B cell (primary cell): ENCODE data around the gene PTPRM. TPM values are rescaled to one million over a fixed set of nuclear protein-coding genes. Genes with fewer than 3 reads are reported as not detected.

Experiments
- ATAC-seq: fragments of 200-7000 bp; cut with Tn5 transposase; one replicate; pipeline ENCODE4 v1.10.0; 2021; ENCODE audit warnings: low read depth, mild to moderate bottlenecking, moderate number of reproducible peaks, moderate library complexity
- CTCF ChIA-PET: fragments of 350-600 bp; sonication (Branson Sonifier 250); formaldehyde crosslinking; loops from one replicate; lab custom pipeline; 2021; ENCODE audit warnings: antibody characterized with exemption, inconsistent platforms; lab: Charles Lee
- POLR2A ChIA-PET: fragments of 350-600 bp; sonication (Branson Sonifier 250); formaldehyde crosslinking; loops from one replicate; lab custom pipeline; 2021; ENCODE audit warnings: antibody characterized with exemption; lab: Charles Lee
- DNase-seq: peaks from one replicate; pipeline ENCODE4 v3.0.0; 2013
- H2AFZ ChIP-seq: 2 replicates; pipeline ENCODE4 v1.6.1; 2012; ENCODE audit warnings: mild to moderate bottlenecking, low read depth, low read length; ENCODE audit not compliant: insufficient read depth, poor library complexity, severe bottlenecking
- H3K27ac ChIP-seq, 2 donors: 1 replicate in 1 of 2; 2 replicates in 1 of 2; pipeline ENCODE4 v1.5.1; 2012 to 2013; ENCODE audit warnings: low read length in 2 of 2, mild to moderate bottlenecking in 2 of 2, moderate library complexity in 1 of 2
- H3K27me3 ChIP-seq, 4 experiments: fragments of 200-600 bp in 1 of 4; sonication (generic) in 1 of 4; replicated peaks in 1 of 4; 1 replicate in 2 of 4; 2 replicates in 2 of 4; pipeline versions ENCODE4 v1.6.1 to v1.7.0; 2013 to 2016; ENCODE audit warnings: low read length in 3 of 4, mild to moderate bottlenecking in 2 of 4, mixed read lengths in 1 of 4, moderate library complexity in 1 of 4; ENCODE audit not compliant: insufficient read depth in 4 of 4, control insufficient read depth in 3 of 4; ENCODE audit errors: control extremely low read depth in 1 of 4
- H3K36me3 ChIP-seq, 2 experiments: replicated peaks in 1 of 2; 1 replicate in 1 of 2; 2 replicates in 1 of 2; pipeline versions ENCODE4 v1.6.1 to v1.7.1; 2013; ENCODE audit warnings: low read length in 1 of 2; ENCODE audit not compliant: insufficient read depth in 2 of 2, control insufficient read depth in 1 of 2; ENCODE audit errors: control extremely low read depth in 1 of 2, extremely low read depth in 1 of 2
- H3K4me1 ChIP-seq, 2 donors: fragments of 200-600 bp in 1 of 2; sonication (generic) in 1 of 2; 1 replicate in 1 of 2; 2 replicates in 1 of 2; pipeline versions ENCODE4 v1.5.1 to v1.6.1; 2013 to 2017; ENCODE audit warnings: low read length in 2 of 2; ENCODE audit not compliant: control insufficient read depth in 2 of 2, insufficient read depth in 2 of 2
- H3K4me2 ChIP-seq: replicated peaks from 2 replicates; pipeline ENCODE3; 2012; ENCODE audit warnings: mild to moderate bottlenecking, low read depth, low read length; ENCODE audit not compliant: poor library complexity, severe bottlenecking
- H3K4me3 ChIP-seq, 5 experiments: fragments of 200-600 bp in 1 of 5; sonication (generic) in 1 of 5; 1 replicate in 3 of 5; 2 replicates in 2 of 5; pipeline versions ENCODE4 v1.5.1 to v1.7.0; 2011 to 2016; ENCODE audit warnings: low read length in 4 of 5, mild to moderate bottlenecking in 4 of 5, low read depth in 2 of 5, control low read depth in 1 of 5, moderate library complexity in 1 of 5; ENCODE audit not compliant: insufficient read depth in 1 of 5; ENCODE audit errors: control extremely low read depth in 1 of 5, extremely low read depth in 1 of 5
- H3K79me2 ChIP-seq: fragments of 200-600 bp; sonication (generic); one replicate; pipeline ENCODE4 v1.6.0; 2016; ENCODE audit warnings: low read length; ENCODE audit not compliant: control insufficient read depth, insufficient read depth
- H3K9ac ChIP-seq: fragments of 200-600 bp; sonication (generic); 2 replicates; pipeline ENCODE4 v1.6.1; 2017; ENCODE audit warnings: mild to moderate bottlenecking, low read length, moderate library complexity
- H3K9me3 ChIP-seq, 3 donors: one replicate each; pipeline versions ENCODE4 v1.6.1 to v1.7.1; 2013; ENCODE audit warnings: low read length in 2 of 3; ENCODE audit not compliant: control insufficient read depth in 2 of 3, insufficient read depth in 1 of 3; ENCODE audit errors: control extremely low read depth in 1 of 3
- H4K20me1 ChIP-seq: 2 replicates; pipeline ENCODE4 v1.6.0; 2012; ENCODE audit warnings: mild to moderate bottlenecking, low read length; ENCODE audit not compliant: insufficient read depth, control insufficient read depth, poor library complexity, severe bottlenecking
- H3K27ac Mint-ChIP-seq: one replicate; pipeline ENCODE4 v1.8.0; 2021; ENCODE audit warnings: mixed read lengths
- H3K27me3 Mint-ChIP-seq: one replicate; pipeline ENCODE4 v1.8.0; 2021; ENCODE audit warnings: mixed read lengths
- H3K4me1 Mint-ChIP-seq: one replicate; pipeline ENCODE4 v1.8.0; 2021; ENCODE audit warnings: mixed read lengths
- H3K4me3 Mint-ChIP-seq: one replicate; pipeline ENCODE4 v1.8.0; 2021; ENCODE audit warnings: mixed read lengths
- H3K9me3 Mint-ChIP-seq: one replicate; pipeline ENCODE4 v1.8.0; 2022; ENCODE audit warnings: mixed read lengths; ENCODE audit not compliant: insufficient read depth
- EZH2 ChIP-seq: IDR thresholded peaks from 2 replicates; pipeline ENCODE4 v1.6.1; 2012; ENCODE audit warnings: borderline replicate concordance, low read depth, mild to moderate bottlenecking, moderate library complexity, low read length; ENCODE audit not compliant: insufficient read depth, poor library complexity, severe bottlenecking
- WGBS: methylation state at CpG from one replicate; pipeline ENCODE4 v1.1.5; 2013; ENCODE audit warnings: missing lambda C conversion rate; ENCODE audit not compliant: insufficient coverage; 5-methylcytosine and 5-hydroxymethylcytosine counted together
- intact Hi-C: fragments of 100-400 bp; cut with micrococcal nuclease; formaldehyde crosslinking; loops from one replicate; pipeline ENCODE4 v1.10.0; 2022
- polyA plus RNA-seq: library from polyadenylated mRNA; depleted of rRNA; stranded (reverse); fragments of >200 nt; gene quantifications from 2 replicates; pipeline ENCODE4 v1.2.3, GENCODE V29; 2012
- total RNA-seq, 2 donors: library from RNA; stranded (reverse); fragments of 120-200 nt in 1 of 2; gene quantifications; 1 replicate in 1 of 2; 2 replicates in 1 of 2; pipeline versions ENCODE4 v1.2.3 to v1.2.4, GENCODE V29; 2013 to 2022
- TF ChIP-seq, protein P1 (sequence below): fragments of 200-600 bp; IDR thresholded peaks from one replicate; pipeline ENCODE4 v1.8.0; 2022; ENCODE audit warnings: antibody characterized with exemption, mild to moderate bottlenecking

PTPRM gene
- total and polyA plus RNA-seq, 2 donors (not counting 1 experiment from before 2014, with no cell fraction given), result 0.20 to 0.89 TPM

DNA sequence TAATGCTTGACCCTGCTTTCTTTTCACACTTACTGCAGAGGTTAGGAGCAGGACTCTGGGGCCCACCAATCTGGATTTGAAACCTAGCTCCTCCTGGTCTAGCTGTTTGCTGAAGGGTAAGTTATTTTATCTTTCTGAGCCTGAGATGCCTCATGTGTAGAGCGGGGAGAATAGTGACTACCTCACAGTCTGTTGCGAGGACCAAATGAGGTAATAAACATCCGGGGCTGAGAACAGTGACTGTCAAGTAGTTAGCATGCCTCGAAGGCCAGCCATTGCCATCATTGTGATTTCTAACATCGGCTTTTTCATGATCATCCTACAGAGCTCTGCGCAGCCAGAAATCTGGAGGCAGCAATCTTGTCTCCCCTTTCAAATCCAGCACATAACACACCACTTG, 32.9 kb downstream of the PTPRM start:
- no peak overlapping the region for H3K4me3 ChIP-seq
- H3K27me3 Mint-ChIP-seq, result no peaks in the 10 kb centered on the region
- TF ChIP-seq EZH2, result no peak
- TF ChIP-seq, protein P1, sequence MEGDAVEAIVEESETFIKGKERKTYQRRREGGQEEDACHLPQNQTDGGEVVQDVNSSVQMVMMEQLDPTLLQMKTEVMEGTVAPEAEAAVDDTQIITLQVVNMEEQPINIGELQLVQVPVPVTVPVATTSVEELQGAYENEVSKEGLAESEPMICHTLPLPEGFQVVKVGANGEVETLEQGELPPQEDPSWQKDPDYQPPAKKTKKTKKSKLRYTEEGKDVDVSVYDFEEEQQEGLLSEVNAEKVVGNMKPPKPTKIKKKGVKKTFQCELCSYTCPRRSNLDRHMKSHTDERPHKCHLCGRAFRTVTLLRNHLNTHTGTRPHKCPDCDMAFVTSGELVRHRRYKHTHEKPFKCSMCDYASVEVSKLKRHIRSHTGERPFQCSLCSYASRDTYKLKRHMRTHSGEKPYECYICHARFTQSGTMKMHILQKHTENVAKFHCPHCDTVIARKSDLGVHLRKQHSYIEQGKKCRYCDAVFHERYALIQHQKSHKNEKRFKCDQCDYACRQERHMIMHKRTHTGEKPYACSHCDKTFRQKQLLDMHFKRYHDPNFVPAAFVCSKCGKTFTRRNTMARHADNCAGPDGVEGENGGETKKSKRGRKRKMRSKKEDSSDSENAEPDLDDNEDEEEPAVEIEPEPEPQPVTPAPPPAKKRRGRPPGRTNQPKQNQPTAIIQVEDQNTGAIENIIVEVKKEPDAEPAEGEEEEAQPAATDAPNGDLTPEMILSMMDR, result no peak
- DNase-seq (no peak), ATAC-seq (no peak)
- H3K36me3 ChIP-seq, result no peaks in the 10 kb centered on the region
- no peak overlapping the region for H3K27ac ChIP-seq
- H3K9ac ChIP-seq, result no peak overlapping the region
- H3K27ac Mint-ChIP-seq, result no peak overlapping the region
- ChIA-PET CTCF (no interaction called here), POLR2A (no interaction called here)
- H3K4me1 ChIP-seq, result no peaks in the 10 kb centered on the region
- H3K9me3 Mint-ChIP-seq, result no peaks in the 10 kb centered on the region
- H3K4me3 Mint-ChIP-seq, result no peak overlapping the region
- no peaks in the 10 kb centered on the region for H3K79me2 ChIP-seq
- no peaks in the 10 kb centered on the region for H3K9me3 ChIP-seq
- H3K4me2 ChIP-seq, result no peak overlapping the region
- H2AFZ ChIP-seq, result no peak overlapping the region
- no peaks in the 10 kb centered on the region for H3K27me3 ChIP-seq
- intact Hi-C loops, result no loop called here
- WGBS, result 92% methylated on average over 6 of the region's 6 CpGs
- H4K20me1 ChIP-seq, result no peaks in the 10 kb centered on the region
- no peaks in the 10 kb centered on the region for H3K4me1 Mint-ChIP-seq

DNA sequence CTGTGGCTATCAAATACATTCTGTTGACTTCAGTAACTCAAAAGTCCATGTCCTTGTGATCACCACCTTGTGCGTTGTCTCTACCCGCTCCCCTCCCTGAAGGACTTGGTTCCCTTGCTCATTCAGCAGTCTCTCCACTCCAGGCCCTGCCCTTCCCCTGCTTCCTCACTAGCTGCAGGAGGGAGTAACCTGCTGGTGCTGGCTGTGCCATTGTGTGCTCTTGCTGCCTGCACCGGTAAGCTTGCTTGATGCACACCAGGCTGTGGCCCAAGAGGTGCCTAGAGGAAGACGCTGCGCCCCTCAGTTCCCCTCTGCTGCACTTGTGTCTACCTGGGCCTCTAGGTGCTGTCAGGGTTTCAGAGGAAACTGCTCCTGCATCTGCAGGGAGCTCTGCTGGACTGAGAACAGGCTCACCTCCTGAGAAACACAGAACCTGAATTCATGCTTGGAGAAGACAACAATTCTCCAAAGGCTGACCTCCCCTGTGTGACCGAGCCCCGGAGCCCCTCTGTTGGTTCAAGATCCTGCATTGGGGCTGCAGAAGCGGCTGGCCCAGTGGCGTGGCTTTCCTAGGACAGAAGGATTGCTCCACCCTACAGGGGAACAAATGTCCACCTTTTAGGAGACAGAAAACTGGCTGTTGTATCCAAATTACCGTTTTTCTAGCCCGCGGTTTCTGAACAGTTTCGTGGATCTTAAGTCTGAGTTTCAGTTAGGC, 33.6 kb downstream of the PTPRM start:
- H4K20me1 ChIP-seq, result no peaks in the 10 kb centered on the region
- no peaks in the 10 kb centered on the region for H3K27me3 ChIP-seq
- no peak overlapping the region for H2AFZ ChIP-seq
- H3K9me3 Mint-ChIP-seq, result no peaks in the 10 kb centered on the region
- intact Hi-C loops, result no loop called here
- H3K9ac ChIP-seq, result no peak overlapping the region
- no peaks in the 10 kb centered on the region for H3K79me2 ChIP-seq
- H3K27ac Mint-ChIP-seq, result no peak overlapping the region
- H3K4me1 Mint-ChIP-seq, result no peaks in the 10 kb centered on the region
- no peak overlapping the region for H3K4me3 ChIP-seq
- H3K4me2 ChIP-seq, result no peak overlapping the region
- no peak overlapping the region for H3K27ac ChIP-seq
- no peaks in the 10 kb centered on the region for H3K9me3 ChIP-seq
- H3K27me3 Mint-ChIP-seq, result no peaks in the 10 kb centered on the region
- ChIA-PET CTCF (no interaction called here), POLR2A (no interaction called here)
- no peak for ATAC-seq
- no peak overlapping the region for H3K4me3 Mint-ChIP-seq
- no peaks in the 10 kb centered on the region for H3K36me3 ChIP-seq
- no peak for DNase-seq
- 89% methylated on average over 13 of the region's 13 CpGs for WGBS
- no peaks in the 10 kb centered on the region for H3K4me1 ChIP-seq
- TF ChIP-seq EZH2, result no peak
- TF ChIP-seq, protein P1, result no peak
